ENCODE results near the gene STXBP6. TPM values are rescaled to one million over a fixed set of nuclear protein-coding genes. Genes with fewer than 3 reads are reported as not detected.

The STXBP6 gene
- total RNA-seq, 1 donor, result 0.27 TPM

GRCh38 chr14:25009891-25010290, 40.1 kb downstream of the STXBP6 start:
- DNase-seq (ENCODE audit: low read depth), result peak; percentile 81
- H3K4me3 ChIP-seq (ENCODE audit: low read depth, low read length), result no peak overlapping the region
- TF ChIP-seq CTCF (IDR thresholded peaks at IDR 0.05; ENCODE audit: insufficient read depth, low read length), result no peak

DNA sequence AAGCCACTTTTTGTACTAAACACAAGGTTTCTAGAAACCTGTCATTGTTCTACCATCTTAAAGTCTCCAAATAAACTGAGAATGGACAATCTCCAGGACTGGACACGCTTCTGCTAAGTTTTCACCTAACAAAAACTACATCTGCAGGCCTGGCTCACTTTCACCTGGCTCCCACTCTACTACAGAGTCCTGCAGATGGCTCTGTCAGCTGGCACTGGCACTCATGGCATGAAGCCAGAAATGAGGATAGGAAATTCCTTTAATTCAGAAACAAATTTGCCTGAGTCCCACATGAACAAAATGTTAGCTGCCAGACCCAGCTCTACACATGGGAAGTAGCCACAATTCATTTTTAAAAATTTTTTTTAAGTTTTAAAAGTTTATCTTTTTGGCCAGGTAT, 42.1 kb downstream of the STXBP6 start:
- no peak for TF ChIP-seq CTCF (IDR thresholded peaks at IDR 0.05; ENCODE audit: insufficient read depth, low read length)
- no peak for DNase-seq (ENCODE audit: low read depth)

GRCh38 chr14:25006961-25007795, 42.8 kb downstream of the STXBP6 start:
- DNase-seq (ENCODE audit: low read depth), result peak; percentile 86
- no peak for TF ChIP-seq CTCF (IDR thresholded peaks at IDR 0.05; ENCODE audit: insufficient read depth, low read length)
- no peak overlapping the region for H3K4me3 ChIP-seq (ENCODE audit: low read depth, low read length)

More for the DNA sequence above, 42.1 kb downstream of the STXBP6 start:
- H3K4me3 ChIP-seq (ENCODE audit: low read depth, low read length), result no peak overlapping the region

DNA sequence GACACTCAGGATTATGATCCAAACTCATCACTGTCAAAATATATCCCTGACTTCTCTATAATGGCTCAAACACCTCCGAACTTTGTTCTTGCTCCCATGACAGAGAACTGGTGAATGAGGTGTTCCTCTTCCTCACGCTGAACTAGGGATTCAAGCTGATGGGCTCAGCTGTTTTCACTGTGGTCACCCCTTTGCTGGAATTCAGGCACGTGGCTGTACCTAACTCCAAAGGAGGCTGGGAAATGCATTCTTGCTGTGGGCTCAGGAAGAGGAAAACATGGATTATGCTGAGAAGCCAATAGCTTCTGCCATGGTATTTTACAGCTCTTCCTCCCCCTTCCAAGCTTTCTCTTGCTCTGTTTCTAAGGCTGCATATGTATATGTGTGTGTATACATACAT, 43.9 kb downstream of the STXBP6 start:
- H3K4me3 ChIP-seq (ENCODE audit: low read depth, low read length), result no peak overlapping the region
- TF ChIP-seq CTCF (IDR thresholded peaks at IDR 0.05; ENCODE audit: insufficient read depth, low read length), result no peak
- no peak for DNase-seq (ENCODE audit: low read depth)

DNA sequence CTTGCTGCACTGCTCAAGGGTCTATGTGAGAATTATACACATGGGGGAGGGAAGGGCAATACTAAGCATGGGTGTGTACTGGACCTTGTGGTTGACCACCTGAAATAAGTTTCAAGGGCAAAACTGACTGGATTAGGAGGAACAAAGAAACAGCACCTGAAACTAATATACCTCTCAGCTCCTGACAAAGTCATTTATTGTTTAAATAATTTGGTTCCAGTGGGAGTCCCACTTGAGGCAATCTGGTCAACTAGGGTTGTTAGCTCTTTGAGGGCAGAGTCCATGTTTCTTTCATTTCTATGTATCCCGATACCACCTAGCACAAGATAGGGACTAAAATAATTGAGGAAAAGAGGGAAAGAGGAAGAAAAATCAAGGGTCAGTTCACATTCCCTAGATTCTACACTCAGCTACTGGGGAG, 45.5 kb downstream of the STXBP6 start:
- TF ChIP-seq CTCF (IDR thresholded peaks at IDR 0.05; ENCODE audit: insufficient read depth, low read length), result no peak
- no peak for DNase-seq (ENCODE audit: low read depth)

DNA sequence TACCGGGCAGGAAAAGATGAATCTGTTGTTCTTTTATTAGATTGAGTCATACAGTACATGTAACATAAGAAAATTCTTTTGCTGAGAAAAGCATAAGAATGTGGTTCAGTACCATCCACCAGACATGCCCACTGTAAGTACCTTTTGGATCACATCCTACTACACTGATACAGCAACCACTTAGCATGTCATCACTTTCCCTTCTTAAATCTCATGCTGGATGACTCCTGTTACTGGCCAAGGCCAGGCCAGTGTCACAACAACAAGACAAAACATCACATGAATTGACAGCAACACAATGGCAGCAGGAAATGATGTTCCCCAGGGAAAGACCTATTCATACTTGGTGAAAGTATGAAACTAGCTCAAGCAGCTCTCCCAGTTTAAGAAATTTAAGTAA, 46.4 kb downstream of the STXBP6 start:
- TF ChIP-seq CTCF (IDR thresholded peaks at IDR 0.05; ENCODE audit: insufficient read depth, low read length), result no peak
- DNase-seq (ENCODE audit: low read depth), result peak; percentile 64
- no peak overlapping the region for H3K4me3 ChIP-seq (ENCODE audit: low read depth, low read length)

More for the DNA sequence above, 45.5 kb downstream of the STXBP6 start:
- no peak overlapping the region for H3K4me3 ChIP-seq (ENCODE audit: low read depth, low read length)
